IMR-90 (cell line): ENCODE results near the gene UQCRQ. TPM values are rescaled to one million over a fixed set of nuclear protein-coding genes. Genes with fewer than 3 reads are reported as not detected.

Source experiments
- ATAC-seq: fragments of 200-7000 bp; cut with Tn5 transposase; 2 replicates; pipeline ENCODE4 v1.9.1; 2020; ENCODE audit warnings: low read depth, mild to moderate bottlenecking, moderate library complexity
- BruUV-seq: library from RNA; stranded (reverse); fragments of 400-500 nt; replicated peaks from 2 replicates; lab custom pipeline; 2021; lab: Mats Ljungman, UMichigan
- CTCF ChIA-PET: fragments of 300-600 bp; formaldehyde crosslinking; extraction: SDS; loops from one replicate; lab custom pipeline; 2021; ENCODE audit warnings: antibody characterized with exemption; lab: Yijun Ruan, JAX
- POLR2A ChIA-PET: fragments of 300-600 bp; sonication (Branson Sonifier 250); formaldehyde crosslinking; loops from one replicate; lab custom pipeline; 2022; ENCODE audit warnings: antibody characterized with exemption; ENCODE audit not compliant: unreplicated experiment; lab: Charles Lee
- DNase-seq: peaks from one replicate; pipeline ENCODE4 v3.0.0; 2013
- H2AFZ ChIP-seq: replicated peaks from 2 replicates; pipeline ENCODE3; 2013; ENCODE audit warnings: low read length, mild to moderate bottlenecking; ENCODE audit not compliant: poor library complexity
- H2AK5ac ChIP-seq: 2 replicates; pipeline ENCODE4 v1.6.1; 2013; ENCODE audit warnings: low read depth, low read length, inconsistent platforms
- H2AK9ac ChIP-seq: replicated peaks from 2 replicates; pipeline ENCODE3; 2013; ENCODE audit warnings: mild to moderate bottlenecking, low read depth, low read length, moderate library complexity; ENCODE audit not compliant: poor library complexity
- H2BK120ac ChIP-seq: 2 replicates; pipeline ENCODE4 v1.6.1; 2013; ENCODE audit warnings: low read depth, low read length, inconsistent platforms
- H2BK15ac ChIP-seq: 3 replicates; pipeline ENCODE4 v1.6.1; 2013; ENCODE audit warnings: low read depth, low read length, inconsistent platforms
- H2BK20ac ChIP-seq: 2 replicates; pipeline ENCODE4 v1.6.1; 2013; ENCODE audit warnings: low read depth, mild to moderate bottlenecking, inconsistent platforms, low read length, moderate library complexity
- H2BK5ac ChIP-seq: 2 replicates; pipeline ENCODE4 v1.6.1; 2013; ENCODE audit warnings: mild to moderate bottlenecking, low read depth, low read length, inconsistent platforms; ENCODE audit not compliant: poor library complexity, severe bottlenecking
- H3K14ac ChIP-seq: replicated peaks from 2 replicates; pipeline ENCODE4 v1.6.1; 2013; ENCODE audit warnings: low read depth, low read length, inconsistent platforms
- H3K18ac ChIP-seq: 2 replicates; pipeline ENCODE4 v1.6.1; 2013; ENCODE audit warnings: low read depth, low read length, control low read depth
- H3K23ac ChIP-seq: 2 replicates; pipeline ENCODE4 v1.6.1; 2013; ENCODE audit warnings: low read depth, low read length, inconsistent platforms
- H3K27ac ChIP-seq: 2 replicates; pipeline ENCODE4 v1.5.1; 2013; ENCODE audit warnings: mild to moderate bottlenecking, control low read depth, low read length; ENCODE audit not compliant: insufficient read depth
- H3K27me3 ChIP-seq: 2 replicates; pipeline ENCODE4 v1.6.1; 2013; ENCODE audit warnings: low read length; ENCODE audit not compliant: control insufficient read depth, insufficient read depth
- H3K36me3 ChIP-seq: 2 replicates; pipeline ENCODE4 v1.6.1; 2013; ENCODE audit warnings: low read length, mixed read lengths; ENCODE audit not compliant: control insufficient read depth, insufficient read depth
- H3K4ac ChIP-seq: 2 replicates; pipeline ENCODE4 v1.6.1; 2013; ENCODE audit warnings: low read depth, low read length, inconsistent platforms
- H3K4me1 ChIP-seq: 2 replicates; pipeline ENCODE4 v1.6.1; 2013; ENCODE audit warnings: low read length, mixed read lengths; ENCODE audit not compliant: control insufficient read depth, insufficient read depth
- H3K4me2 ChIP-seq: 2 replicates; pipeline ENCODE4 v1.6.1; 2013; ENCODE audit warnings: low read depth, mild to moderate bottlenecking, control low read depth, low read length, moderate library complexity
- H3K4me3 ChIP-seq: 2 replicates; pipeline ENCODE4 v1.5.1; 2013; ENCODE audit warnings: low read depth, mild to moderate bottlenecking, control low read depth, low read length, moderate library complexity; ENCODE audit not compliant: insufficient read depth
- H3K56ac ChIP-seq: 2 replicates; pipeline ENCODE4 v1.6.1; 2013; ENCODE audit warnings: low read length, inconsistent platforms; ENCODE audit not compliant: insufficient read depth; ENCODE audit errors: extremely low read depth
- H3K79me1 ChIP-seq, 2 experiments: 2 replicates each; pipeline ENCODE4 v1.6.1; 2013; ENCODE audit warnings: low read length in 2 of 2, inconsistent platforms in 1 of 2, low read depth in 1 of 2
- H3K9ac ChIP-seq: 2 replicates; pipeline ENCODE4 v1.6.1; 2013; ENCODE audit warnings: low read depth, low read length, control low read depth
- H3K9me1 ChIP-seq: 2 replicates; pipeline ENCODE4 v1.6.1; 2013; ENCODE audit warnings: low read length, inconsistent platforms; ENCODE audit not compliant: insufficient read depth
- H3K9me3 ChIP-seq: 2 replicates; pipeline ENCODE4 v1.6.1; 2013; ENCODE audit warnings: low read length; ENCODE audit not compliant: control insufficient read depth, insufficient read depth
- H4K20me1 ChIP-seq: 2 replicates; pipeline ENCODE4 v1.6.1; 2013; ENCODE audit warnings: low read length, inconsistent platforms; ENCODE audit not compliant: insufficient read depth
- H4K5ac ChIP-seq: 2 replicates; pipeline ENCODE4 v1.6.1; 2013; ENCODE audit warnings: mild to moderate bottlenecking, low read depth, low read length, control low read depth
- H4K8ac ChIP-seq, 2 experiments: 2 replicates each; pipeline ENCODE4 v1.6.1; 2013; ENCODE audit warnings: low read depth in 2 of 2, low read length in 2 of 2, control low read depth in 1 of 2, inconsistent platforms in 1 of 2
- H4K91ac ChIP-seq: 2 replicates; pipeline ENCODE4 v1.6.1; 2013; ENCODE audit warnings: low read depth, low read length, inconsistent platforms; ENCODE audit not compliant: insufficient read depth
- CEBPB ChIP-seq: IDR thresholded peaks from 2 replicates; pipeline ENCODE4 v1.6.1; 2012; ENCODE audit warnings: low read depth, low read length, improper control_type of control experiment
- FOS ChIP-seq: fragments of 150-350 bp; IDR thresholded peaks from 2 replicates; pipeline ENCODE4 v1.6.1; 2016; ENCODE audit warnings: low read depth, low read length
- WGBS, 2 experiments: methylation state at CpG; one replicate each; pipeline versions ENCODE4 v1.1.5 to v1.1.7; 2013; ENCODE audit warnings: missing lambda C conversion rate in 2 of 2; ENCODE audit not compliant: insufficient read length in 1 of 2; ENCODE audit errors: extremely low coverage in 2 of 2; 5-methylcytosine and 5-hydroxymethylcytosine counted together
- dilution Hi-C: fragments of 300-500 bp; cut with HindIII; formaldehyde crosslinking; loops from one replicate; pipeline ENCODE4 v1.14.3; 2018; ENCODE audit warnings: low sequenced_read_pairs; ENCODE audit not compliant: unreplicated experiment
- in situ Hi-C: fragments of 300-500 bp; cut with MboI; formaldehyde crosslinking; loops from 3 replicates; pipeline ENCODE4 v1.14.3; 2019; ENCODE audit warnings: low sequenced_read_pairs, inconsistent platforms, mixed read lengths
- intact Hi-C: fragments of 100-400 bp; cut with micrococcal nuclease; formaldehyde crosslinking; loops from 2 replicates; pipeline ENCODE4 v1.10.0; 2022
- polyA plus RNA-seq, 3 experiments: library from polyadenylated mRNA; depleted of rRNA; stranded (reverse); fragments of >200 nt; gene quantifications; 2 replicates each; pipeline ENCODE4 v1.2.3, GENCODE V29; 2012; ENCODE audit warnings: low replicate concordance in 1 of 3
- total RNA-seq: library from RNA; depleted of rRNA; stranded (reverse); fragments of >200 nt; gene quantifications from 2 replicates; pipeline ENCODE4 v1.2.3, GENCODE V29; 2012

UQCRQ gene
- total and polyA plus RNA-seq, 2 of the 4 experiments (the other 2 are of a cell fraction), result 73.7 to 292 TPM

DNA sequence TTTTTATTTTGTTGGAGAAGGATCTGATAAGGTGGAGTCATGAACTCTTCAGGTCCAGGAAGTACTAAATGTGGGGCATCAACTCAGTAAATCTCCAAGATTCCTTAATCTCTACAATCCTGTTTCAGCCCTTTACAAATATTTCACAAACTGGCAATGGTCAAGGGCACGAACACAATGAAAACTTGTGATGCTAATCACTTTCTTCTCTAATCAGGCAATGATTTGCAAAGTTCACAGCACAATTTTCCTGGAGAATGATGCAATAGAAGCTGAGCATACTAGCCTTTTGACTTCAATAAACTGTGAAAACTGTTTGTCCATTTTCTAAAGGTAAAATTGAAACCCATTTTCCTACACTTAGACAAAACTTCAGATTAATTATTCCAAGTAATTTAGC lies 17.1 kb upstream of the UQCRQ start:
- BruUV-seq, result no TSS peak
- TF ChIP-seq CEBPB (peak; percentile 76), FOS (no peak)
- DNase-seq, result no peak
- Histone ChIP-seq H3K56ac (no peak overlapping the region), H4K91ac (no peak overlapping the region), H2BK5ac (no peak overlapping the region), H3K14ac (no peak overlapping the region), H3K79me1 (no peaks in the 10 kb centered on the region), H2AK5ac (no peak overlapping the region), H3K4ac (no peak overlapping the region), H2AK9ac (no peak overlapping the region), H3K18ac (peak overlapping the region; percentile 29), H3K4me2 (no peak overlapping the region), H3K27me3 (no peaks in the 10 kb centered on the region), H3K9ac (no peak overlapping the region), H2BK20ac (no peak overlapping the region), H2BK120ac (peak overlapping the region; percentile 6; the same call in 1 of the 2 replicates), H3K36me3 (no peaks in the 10 kb centered on the region), H3K27ac (no peak overlapping the region), H4K5ac (0 out of 2 replicates have a peak overlapping the region, but pooled peaks have one; percentile 17), H4K20me1 (no peaks in the 10 kb centered on the region), H2BK15ac (no peak overlapping the region), H4K8ac (0 out of 4 replicates have a peak overlapping the region, but pooled peaks of 1 of the 2 experiments have one; percentile 19), H3K9me3 (no peaks in the 10 kb centered on the region), H3K4me3 (no peak overlapping the region), H3K23ac (no peak overlapping the region; the same call in 1 of the 2 replicates), H3K4me1 (peaks cover 3% of the 10 kb centered on the region; the same call in 1 of the 2 replicates), H3K9me1 (no peaks in the 10 kb centered on the region), H2AFZ (no peak overlapping the region)
- ChIA-PET POLR2A (no interaction called here), CTCF (no interaction called here)
- in situ Hi-C loops (no loop called here), intact Hi-C loops (no loop called here), dilution Hi-C loops (no loop called here)
- WGBS, 2 experiments, result no CpG with 5 or more reads among the region's 1 CpG
- ATAC-seq, result no peak
